Ecto neural progenitor cell (in vitro differentiated cells): ENCODE data around the gene LRRC74A.
"Not testable (repeated sequence)": the region's sequence is repeated elsewhere in the genome, so short reads cannot be mapped to it uniquely, and the experiment has no call there.

ENCODE experiments used
- DNase-seq: peaks from one replicate; pipeline ENCODE4 v3.0.0-alpha.2; 2018; ENCODE audit warnings: low spot score

Gene LRRC74A

GRCh38 chr14:76891391-76891790 is 65.2 kb downstream of the LRRC74A start:
- no peak for DNase-seq

GRCh38 chr14:76894308-76894707 is 68.1 kb downstream of the LRRC74A start:
- no peak for DNase-seq

GRCh38 chr14:76898006-76898405 is 71.8 kb downstream of the LRRC74A start:
- DNase-seq = not testable (repeated sequence)

GRCh38 chr14:76900682-76901081 is 74.5 kb downstream of the LRRC74A start:
- no peak for DNase-seq

GRCh38 chr14:76901171-76902055 is 75.2 kb downstream of the LRRC74A start:
- no peak for DNase-seq

GRCh38 chr14:76902591-76902990 is 76.4 kb downstream of the LRRC74A start:
- DNase-seq = no peak

GRCh38 chr14:76904100-76904739 is 78.0 kb downstream of the LRRC74A start:
- no peak for DNase-seq

GRCh38 chr14:76904740-76905569 is 78.7 kb downstream of the LRRC74A start:
- no peak for DNase-seq

GRCh38 chr14:76908834-76909233 is 82.6 kb downstream of the LRRC74A start:
- DNase-seq = no peak

- no peak for DNase-seq
Observed at GRCh38 chr14:76909266-76909665, 83.1 kb downstream of the LRRC74A start.

GRCh38 chr14:76910371-76910890 is 84.2 kb downstream of the LRRC74A start:
- DNase-seq = no peak

- DNase-seq = no peak
Observed at GRCh38 chr14:76911473-76911872, 85.3 kb downstream of the LRRC74A start.

GRCh38 chr14:76914533-76915081 is 88.4 kb downstream of the LRRC74A start:
- not testable (repeated sequence) for DNase-seq

- no peak for DNase-seq
Observed at GRCh38 chr14:76916040-76916715, 90.0 kb downstream of the LRRC74A start.

GRCh38 chr14:76917158-76917596 is 91.0 kb downstream of the LRRC74A start:
- DNase-seq = peak; percentile 81

GRCh38 chr14:76917745-76918255 is 91.6 kb downstream of the LRRC74A start:
- DNase-seq = peak; percentile 49

- no peak for DNase-seq
Observed at GRCh38 chr14:76918256-76918781, 92.1 kb downstream of the LRRC74A start.

- DNase-seq = peak; percentile 84
Observed at GRCh38 chr14:76918782-76919394, 92.7 kb downstream of the LRRC74A start.
